ENCODE results near the gene TENM3. TPM values are rescaled to one million over a fixed set of nuclear protein-coding genes. Genes with fewer than 3 reads are reported as not detected.

The TENM3 gene
- total RNA-seq, 1 donor from 2014 or later, result 91.0 TPM

GRCh38 chr4:182391111-182391684, 148.0 kb downstream of the TENM3 start:
- no peak for DNase-seq (ENCODE audit: low read depth)

- no peak for DNase-seq (ENCODE audit: low read depth)
Observed at GRCh38 chr4:182394181-182394580, 151.0 kb downstream of the TENM3 start.

GRCh38 chr4:182400081-182400480, 156.9 kb downstream of the TENM3 start:
- DNase-seq (ENCODE audit: low read depth), result no peak

- no peak for DNase-seq (ENCODE audit: low read depth)
Observed at GRCh38 chr4:182400790-182401189, 157.6 kb downstream of the TENM3 start.

DNA sequence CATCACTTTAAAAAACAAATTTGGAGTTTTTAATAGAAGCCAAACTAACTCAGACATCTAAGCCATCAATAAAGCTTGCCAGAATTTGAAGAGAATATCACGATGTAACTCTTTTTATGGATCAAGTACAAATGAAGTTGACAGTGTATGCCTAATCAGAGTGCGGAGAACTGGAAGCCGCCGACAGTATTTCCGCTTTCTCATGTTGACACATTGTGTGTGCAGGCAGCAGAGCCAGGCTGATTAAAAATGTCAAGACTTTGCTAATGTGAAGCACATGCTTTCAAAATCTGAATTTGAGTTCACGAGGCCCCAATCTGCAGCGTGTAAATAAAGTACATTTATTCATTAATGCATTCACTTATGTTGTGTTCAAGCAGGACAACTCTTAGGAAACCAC, 161.2 kb downstream of the TENM3 start:
- DNase-seq (ENCODE audit: low read depth), result no peak

DNA sequence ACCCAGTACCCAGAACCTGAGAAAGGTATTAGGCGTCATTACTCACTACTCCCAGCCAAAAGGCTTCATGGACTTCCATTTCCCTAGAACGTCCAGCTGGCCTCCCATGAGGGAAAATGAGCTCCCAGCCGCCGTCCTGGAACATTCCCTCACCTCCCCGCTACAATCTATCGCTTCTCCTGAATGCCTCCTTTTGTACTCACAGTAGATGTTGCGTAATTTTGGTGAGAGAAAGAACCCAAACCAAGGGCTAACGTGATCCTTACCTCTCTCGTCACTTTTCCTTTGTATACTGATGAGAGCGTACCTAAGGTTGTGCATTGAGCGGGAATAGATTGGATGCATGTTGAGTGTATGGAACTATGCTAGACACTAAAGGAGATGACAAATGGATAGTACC, 161.9 kb downstream of the TENM3 start:
- no peak for DNase-seq (ENCODE audit: low read depth)

DNA sequence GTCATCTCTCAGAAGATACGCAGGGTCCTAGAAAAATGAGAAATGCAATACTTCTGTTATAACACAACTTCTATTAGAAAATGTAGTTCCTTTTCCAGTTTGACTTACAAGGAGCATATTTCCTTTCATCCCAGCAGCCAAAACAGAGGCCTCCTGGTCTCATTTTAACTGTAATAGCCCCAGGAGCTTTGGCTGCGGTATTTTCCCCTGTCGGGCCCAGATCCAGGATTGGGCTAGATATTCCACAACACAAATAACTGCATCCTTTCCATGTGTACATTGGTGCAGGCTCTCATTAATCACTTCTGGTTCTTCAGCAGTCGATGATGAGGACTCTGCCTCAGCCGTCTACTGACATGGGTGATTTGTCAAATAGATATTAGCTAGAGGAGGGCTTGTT, 166.1 kb downstream of the TENM3 start:
- no peak for DNase-seq (ENCODE audit: low read depth)

DNA sequence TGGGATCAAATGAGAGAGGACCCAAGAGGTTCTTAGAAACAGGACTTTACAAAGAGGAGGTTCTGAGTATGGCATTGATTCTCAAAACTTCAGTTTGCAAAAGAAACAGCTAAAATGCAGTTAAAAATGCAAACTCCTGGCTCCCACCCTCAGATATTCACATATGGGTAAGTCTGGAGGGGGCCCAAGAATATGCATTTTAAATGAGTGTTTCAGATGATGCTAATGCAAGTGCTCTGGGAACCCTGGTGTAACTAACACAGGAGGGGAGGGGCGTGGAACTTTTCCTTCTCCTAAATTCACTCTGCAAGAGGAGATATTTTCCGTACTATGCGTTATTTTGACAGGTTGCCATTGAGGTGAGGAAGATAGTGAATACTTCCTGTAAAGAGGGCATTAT, 168.2 kb downstream of the TENM3 start:
- no peak for DNase-seq (ENCODE audit: low read depth)

GRCh38 chr4:182413550-182413949, 170.3 kb downstream of the TENM3 start:
- DNase-seq (ENCODE audit: low read depth), result no peak

DNA sequence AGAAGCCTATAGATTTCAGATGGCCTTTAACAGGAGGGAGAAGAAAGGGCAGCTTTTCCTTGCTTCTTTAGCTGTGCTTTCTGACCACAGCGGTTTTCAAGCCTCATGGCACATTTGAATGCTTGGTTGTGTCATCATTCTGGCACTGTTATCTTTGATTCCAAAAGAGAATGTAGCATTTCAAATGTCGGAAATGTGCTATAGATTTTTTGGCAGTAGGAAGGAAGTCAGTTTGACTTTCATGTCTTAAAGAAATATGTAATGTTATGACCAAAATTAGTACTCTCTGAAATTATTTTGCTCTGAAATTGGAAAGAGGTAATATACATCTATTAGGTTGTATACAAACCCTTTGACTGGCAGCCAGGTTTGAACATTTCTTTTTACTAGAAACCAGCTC, 171.9 kb downstream of the TENM3 start:
- DNase-seq (ENCODE audit: low read depth), result no peak

DNA sequence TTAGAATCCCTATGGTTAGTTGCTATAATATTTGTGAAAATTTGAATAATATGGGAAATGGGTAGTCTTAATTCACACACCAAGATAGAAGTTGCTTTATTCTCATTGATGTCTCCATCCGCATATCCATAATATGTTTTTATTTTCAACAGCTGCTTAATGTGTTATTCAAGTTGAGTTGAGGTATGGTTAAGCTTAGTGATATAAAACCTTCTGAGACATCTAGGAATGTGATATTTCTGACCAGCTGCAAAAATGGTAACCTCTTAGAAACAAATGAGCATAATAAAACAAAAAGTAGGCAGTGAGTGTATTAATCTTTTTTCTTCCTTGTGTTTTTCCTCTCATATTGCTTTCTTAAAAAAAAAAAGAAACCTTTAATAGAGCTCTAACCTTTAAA, 172.9 kb downstream of the TENM3 start:
- DNase-seq (ENCODE audit: low read depth), result peak; percentile 68

- DNase-seq (ENCODE audit: low read depth), result no peak
Observed at GRCh38 chr4:182418054-182418734, 175.0 kb downstream of the TENM3 start.

GRCh38 chr4:182420189-182420588, 177.0 kb downstream of the TENM3 start:
- no peak for DNase-seq (ENCODE audit: low read depth)

- no peak for DNase-seq (ENCODE audit: low read depth)
Observed at GRCh38 chr4:182421753-182422152, 178.6 kb downstream of the TENM3 start.

GRCh38 chr4:182425302-182425701, 182.1 kb downstream of the TENM3 start:
- no peak for DNase-seq (ENCODE audit: low read depth)

DNA sequence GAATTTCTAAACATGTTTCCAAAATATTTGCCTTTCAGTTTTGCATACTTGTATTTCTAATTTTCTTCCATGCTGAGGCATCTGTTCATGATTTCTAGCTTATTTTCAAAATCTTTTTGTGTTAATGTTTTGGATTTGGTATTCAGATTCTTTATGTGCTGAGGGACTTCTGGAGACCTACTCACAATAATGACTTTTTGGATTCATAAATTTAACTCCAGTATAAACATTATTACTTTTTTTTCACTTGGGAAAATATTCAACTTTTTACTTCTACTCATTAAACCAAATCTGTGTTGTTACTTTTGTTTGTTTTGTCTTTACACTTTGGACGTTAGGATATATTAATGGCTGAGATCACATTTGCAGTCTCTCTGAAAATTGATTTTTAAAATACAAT, 183.7 kb downstream of the TENM3 start:
- DNase-seq (ENCODE audit: low read depth), result no peak

DNA sequence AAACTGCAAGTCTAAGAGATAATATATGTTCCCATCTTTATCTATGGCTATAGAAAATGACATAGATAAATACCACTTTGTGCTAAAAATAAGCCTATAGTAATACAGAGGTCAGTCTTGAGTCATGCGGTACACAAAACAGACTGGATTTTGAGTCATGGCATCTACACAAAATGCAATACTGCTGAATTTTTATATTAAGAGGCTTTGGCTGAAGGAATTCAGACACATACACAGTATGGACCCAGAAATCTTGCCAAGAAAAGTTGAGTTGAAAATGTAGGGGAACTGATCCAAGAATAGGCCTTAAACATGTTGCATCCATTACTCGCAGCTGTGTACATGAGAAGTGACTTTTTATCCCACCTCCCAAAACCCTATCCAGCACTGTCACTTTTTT, 184.4 kb downstream of the TENM3 start:
- no peak for DNase-seq (ENCODE audit: low read depth)

DNA sequence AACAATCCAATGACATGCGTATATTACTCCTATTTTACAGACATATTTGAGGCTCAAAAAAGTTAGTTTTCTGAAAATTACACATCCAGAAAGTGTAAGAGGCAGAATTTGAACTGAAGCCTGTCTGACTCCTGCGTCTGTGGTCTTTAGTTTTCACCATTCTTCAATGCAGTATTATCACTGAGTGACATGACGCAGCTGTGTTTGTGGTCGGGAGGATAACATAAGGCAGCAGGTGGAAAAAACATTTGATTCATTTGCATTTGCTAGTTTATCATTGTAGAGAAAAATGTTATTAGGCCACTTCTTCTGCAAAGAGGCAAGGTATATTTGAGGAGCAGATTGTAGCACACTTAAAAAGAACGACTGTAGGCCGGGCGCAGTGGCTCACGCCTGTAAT, 186.7 kb downstream of the TENM3 start:
- peak; percentile 93 for DNase-seq (ENCODE audit: low read depth)

- DNase-seq (ENCODE audit: low read depth), result no peak
Observed at GRCh38 chr4:182432819-182433218, 189.6 kb downstream of the TENM3 start.

- DNase-seq (ENCODE audit: low read depth), result no peak
Observed at GRCh38 chr4:182434720-182435119, 191.5 kb downstream of the TENM3 start.

GRCh38 chr4:182435401-182435800, 192.2 kb downstream of the TENM3 start:
- DNase-seq (ENCODE audit: low read depth), result no peak

- no peak for DNase-seq (ENCODE audit: low read depth)
Observed at GRCh38 chr4:182443070-182443469, 199.9 kb downstream of the TENM3 start.

- no peak for DNase-seq (ENCODE audit: low read depth)
Observed at GRCh38 chr4:182447767-182448280, 204.6 kb downstream of the TENM3 start.
